ENCODE results near the gene RTCB. TPM values are rescaled to one million over a fixed set of nuclear protein-coding genes. Genes with fewer than 3 reads are reported as not detected.

The RTCB gene
- polyA plus RNA-seq, 1 donor from 2014 or later = 112 TPM

- no peaks in the 10 kb centered on the region for H3K9me3 ChIP-seq (ENCODE audit: low read length)
- H3F3A ChIP-seq (ENCODE audit: insufficient read depth, low read length, poor library complexity, severe bottlenecking) = no peaks in the 10 kb centered on the region
- H3K36me3 ChIP-seq (ENCODE audit: insufficient read depth, low read length) = no peaks in the 10 kb centered on the region
- H3K9me2 ChIP-seq (ENCODE audit: insufficient read depth, low read length) = no peaks in the 10 kb centered on the region
- H4K20me1 ChIP-seq (ENCODE audit: insufficient read depth) = no peaks in the 10 kb centered on the region
- H3K27ac ChIP-seq (ENCODE audit: low read length) = no peak overlapping the region
- no peak for TF ChIP-seq POLR2AphosphoS5 (IDR thresholded peaks at IDR 0.05)
- TF ChIP-seq REST (IDR thresholded peaks at IDR 0.05; ENCODE audit: borderline replicate concordance) = no peak
- peak; percentile 30 for TF ChIP-seq CTCF (IDR thresholded peaks at IDR 0.05; ENCODE audit: poor library complexity, severe bottlenecking)
- TF ChIP-seq EP300 (conservative IDR thresholded peaks at IDR 0.05; ENCODE audit: poor library complexity, severe bottlenecking) = no peak
- H2AFZ ChIP-seq (ENCODE audit: low read depth, low read length) = no peak overlapping the region
- no peaks in the 10 kb centered on the region for H3K79me2 ChIP-seq (replicated peaks; ENCODE audit: insufficient read depth, low read length)
- no peak overlapping the region for H3K4me2 ChIP-seq (ENCODE audit: low read length)
- H3K9ac ChIP-seq (ENCODE audit: low read length) = no peak overlapping the region
- H3K4me3 ChIP-seq (ENCODE audit: low read length) = no peak overlapping the region
- H3K27me3 ChIP-seq (ENCODE audit: insufficient read depth, low read depth, low read length) = no peaks in the 10 kb centered on the region
Observed at GRCh38 chr22:32378707-32379272, 33.3 kb downstream of the RTCB start.

GRCh38 chr22:32376681-32377080 is 35.4 kb downstream of the RTCB start:
- H3K27me3 ChIP-seq (ENCODE audit: insufficient read depth, low read depth, low read length) = no peaks in the 10 kb centered on the region
- no peaks in the 10 kb centered on the region for H3K79me2 ChIP-seq (replicated peaks; ENCODE audit: insufficient read depth, low read length)
- no peaks in the 10 kb centered on the region for H3K36me3 ChIP-seq (ENCODE audit: insufficient read depth, low read length)
- TF ChIP-seq POLR2AphosphoS5 (IDR thresholded peaks at IDR 0.05) (no peak), MXI1 (conservative IDR thresholded peaks at IDR 0.05; ENCODE audit: poor library complexity, severe bottlenecking) (no peak), RAD21 (conservative IDR thresholded peaks at IDR 0.05) (no peak), EP300 (conservative IDR thresholded peaks at IDR 0.05; ENCODE audit: poor library complexity, severe bottlenecking) (no peak), CTCF (IDR thresholded peaks at IDR 0.05; ENCODE audit: poor library complexity, severe bottlenecking) (no peak), REST (IDR thresholded peaks at IDR 0.05; ENCODE audit: borderline replicate concordance) (no peak), TAF1 (IDR thresholded peaks at IDR 0.05; ENCODE audit: low read depth) (no peak), SMC3 (conservative IDR thresholded peaks at IDR 0.05; ENCODE audit: poor library complexity) (no peak)
- H3K9me3 ChIP-seq (ENCODE audit: low read length) = no peaks in the 10 kb centered on the region
- H3K27ac ChIP-seq (ENCODE audit: low read length) = no peak overlapping the region
- H3K4me3 ChIP-seq (ENCODE audit: low read length) = no peak overlapping the region
- no peak overlapping the region for H3K4me2 ChIP-seq (ENCODE audit: low read length)
- H4K20me1 ChIP-seq (ENCODE audit: insufficient read depth) = no peaks in the 10 kb centered on the region
- no peaks in the 10 kb centered on the region for H3K9me2 ChIP-seq (ENCODE audit: insufficient read depth, low read length)
- no peak overlapping the region for H2AFZ ChIP-seq (ENCODE audit: low read depth, low read length)
- H3F3A ChIP-seq (ENCODE audit: insufficient read depth, low read length, poor library complexity, severe bottlenecking) = no peaks in the 10 kb centered on the region
- no peak overlapping the region for H3K9ac ChIP-seq (ENCODE audit: low read length)
